K562 (cell line): ENCODE results near the gene CHCHD6. TPM values are rescaled to one million over a fixed set of nuclear protein-coding genes. Genes with fewer than 3 reads are reported as not detected.

Source experiments
- ATAC-seq: fragments of 200-7000 bp; cut with Tn5 transposase; 3 replicates; pipeline ENCODE4 v1.9.1; 2020; ENCODE audit warnings: moderate library complexity
- BruUV-seq: library from RNA; stranded (reverse); fragments of 400-500 nt; replicated peaks from 2 replicates; lab custom pipeline; 2021; lab: Mats Ljungman, UMichigan
- CTCF ChIA-PET: fragments of 300-600 bp; formaldehyde crosslinking; extraction: SDS; loops from one replicate; lab custom pipeline; 2021; ENCODE audit warnings: low intra/inter-chr PET ratio; lab: Yijun Ruan, JAX
- POLR2A ChIA-PET: fragments of 300-600, 350-650 bp; sonication (Branson Sonifier 250); formaldehyde crosslinking; extraction: SDS; loops from one replicate; lab custom pipeline; 2021; ENCODE audit warnings: antibody characterized with exemption, inconsistent platforms; lab: Yijun Ruan, JAX
- DNase-seq, 4 experiments: peaks; one replicate each; pipeline versions ENCODE4 v3.0.0 to v3.0.0-alpha.2; 2011 to 2018; ENCODE audit warnings: low spot score in 3 of 4, mixed read lengths in 3 of 4; ENCODE audit errors: extremely low read depth in 1 of 4
- FAIRE-seq: peaks from 2 replicates; lab custom pipeline; 2011; peaks lifted over from hg19 to GRCh38; lab: Jason Lieb, UNC
- H2AFZ ChIP-seq: 2 replicates; pipeline ENCODE4 v1.6.0; 2011; ENCODE audit warnings: low read depth, low read length, control low read depth, inconsistent platforms
- H3K27ac ChIP-seq: fragments of 200-600 bp; 3 replicates; pipeline ENCODE4 v1.8.0; 2011; ENCODE audit warnings: low read depth, mild to moderate bottlenecking, control low read depth, inconsistent platforms, low read length, moderate library complexity, mixed read lengths; ENCODE audit errors: extremely low read depth
- H3K27me3 ChIP-seq, 2 experiments: fragments of 300-600 bp in 1 of 2; 2 replicates in 1 of 2; 3 replicates in 1 of 2; pipeline versions ENCODE4 v1.6.0 to v1.8.0; 2011; ENCODE audit warnings: inconsistent platforms in 2 of 2, low read length in 2 of 2, mild to moderate bottlenecking in 1 of 2, mixed read lengths in 1 of 2, moderate library complexity in 1 of 2; ENCODE audit not compliant: control insufficient read depth in 2 of 2, insufficient read depth in 2 of 2
- H3K36me3 ChIP-seq: fragments of 300-600 bp; 3 replicates; pipeline ENCODE4 v1.8.0; 2011; ENCODE audit warnings: mild to moderate bottlenecking, low read length, inconsistent platforms; ENCODE audit not compliant: control insufficient read depth, insufficient read depth
- H3K4me1 ChIP-seq, 2 experiments: fragments of 200-600 bp in 1 of 2; replicated peaks in 1 of 2; 2 replicates in 1 of 2; 3 replicates in 1 of 2; pipeline versions ENCODE4 v1.5.1 to v1.8.0; 2011; ENCODE audit warnings: inconsistent platforms in 2 of 2, low read length in 2 of 2, mild to moderate bottlenecking in 1 of 2, mixed read lengths in 1 of 2, moderate library complexity in 1 of 2; ENCODE audit not compliant: control insufficient read depth in 2 of 2, insufficient read depth in 2 of 2
- H3K4me2 ChIP-seq: 2 replicates; pipeline ENCODE4 v1.6.1; 2011; ENCODE audit warnings: low read length, control low read depth, inconsistent platforms, mixed read lengths; ENCODE audit not compliant: insufficient read depth
- H3K4me3 ChIP-seq: fragments of 200-600 bp; sonication (generic), shearing (Covaris generic); 2 replicates; pipeline ENCODE4 v1.5.1; 2016; ENCODE audit warnings: control low read depth, inconsistent platforms
- H3K79me2 ChIP-seq: fragments of 200-600 bp; 3 replicates; pipeline ENCODE4 v1.8.0; 2011; ENCODE audit warnings: low read length, inconsistent platforms; ENCODE audit not compliant: control insufficient read depth, insufficient read depth
- H3K9ac ChIP-seq, 2 experiments: 2 replicates each; pipeline versions ENCODE4 v1.6.0 to v1.6.1; 2011; ENCODE audit warnings: low read depth in 2 of 2, low read length in 2 of 2, control low read depth in 1 of 2, inconsistent platforms in 1 of 2, mild to moderate bottlenecking in 1 of 2, mixed read lengths in 1 of 2; ENCODE audit not compliant: insufficient read depth in 1 of 2
- H3K9me1 ChIP-seq: one replicate; pipeline ENCODE4 v1.6.0; 2011; ENCODE audit warnings: inconsistent platforms, mild to moderate bottlenecking, low read length, moderate library complexity; ENCODE audit not compliant: control insufficient read depth, insufficient read depth
- H3K9me3 ChIP-seq: replicated peaks from 2 replicates; pipeline ENCODE4 v1.5.1; 2011; ENCODE audit warnings: low read depth, low read length, inconsistent platforms; ENCODE audit not compliant: control insufficient read depth, insufficient read depth
- H4K20me1 ChIP-seq: replicated peaks from 2 replicates; pipeline ENCODE4 v1.6.1; 2011; ENCODE audit warnings: low read length, inconsistent platforms, mixed read lengths; ENCODE audit not compliant: control insufficient read depth, insufficient read depth
- CAMTA2 ChIP-seq: fragments of 250-450 bp; sonication (Bioruptor Pico); conservative IDR thresholded peaks from 2 replicates; pipeline ENCODE4 v1.5.1; 2022
- MTA1 ChIP-seq: fragments of 450-650 bp; IDR thresholded peaks from 2 replicates; pipeline ENCODE4 v1.6.1; 2017; ENCODE audit warnings: borderline replicate concordance
- MYBL2 ChIP-seq, 2 experiments: fragments of 450-650 bp in 1 of 2; sonication (generic) in 1 of 2; formaldehyde crosslinking in 1 of 2; IDR thresholded peaks; 2 replicates each; pipeline versions ENCODE4 v1.6.1 to v1.8.1; 2017 to 2022; ENCODE audit warnings: borderline replicate concordance in 1 of 2, inconsistent platforms in 1 of 2, low read depth in 1 of 2, mild to moderate bottlenecking in 1 of 2, missing genetic modification reagents in 1 of 2, moderate library complexity in 1 of 2
- NEUROD1 ChIP-seq: fragments of 150-350 bp; IDR thresholded peaks from 2 replicates; pipeline ENCODE4 v1.6.1; 2014; ENCODE audit warnings: borderline replicate concordance, low read length, low read depth; ENCODE audit not compliant: partially characterized antibody
- YY1 ChIP-seq, 3 experiments: IDR thresholded peaks; 2 replicates each; pipeline ENCODE4 v1.6.1; 2011; ENCODE audit warnings: low read length in 2 of 3, mild to moderate bottlenecking in 2 of 3, moderate library complexity in 2 of 3, borderline replicate concordance in 1 of 3, control low read depth in 1 of 3, low read depth in 1 of 3; ENCODE audit not compliant: insufficient read depth in 3 of 3, insufficient replicate concordance in 2 of 3, control insufficient read depth in 1 of 3, insufficient read length in 1 of 3; ENCODE audit errors: extremely low read depth in 1 of 3
- ZNF324 ChIP-seq: fragments of 250-450 bp; sonication (Bioruptor Pico); IDR thresholded peaks from 2 replicates; pipeline ENCODE4 v1.4.0; 2020; ENCODE audit warnings: mild to moderate bottlenecking
- WGBS: fragments of 100-300 bp; shearing (Covaris generic); methylation state at CpG from one replicate; pipeline ENCODE4 v1.1.6; 2016; ENCODE audit warnings: low coverage, mixed read lengths; ENCODE audit not compliant: insufficient coverage; ENCODE audit errors: missing lambda C conversion rate; 5-methylcytosine and 5-hydroxymethylcytosine counted together
- in situ Hi-C: fragments of 300-500 bp; cut with MboI; formaldehyde crosslinking; loops from 4 replicates; pipeline ENCODE4 v1.15.0; 2018; ENCODE audit warnings: inconsistent platforms, mixed read lengths
- intact Hi-C: fragments of 100-400 bp; cut with micrococcal nuclease; formaldehyde crosslinking; loops from 2 replicates; pipeline ENCODE4 v1.14.2; 2022
- polyA plus RNA-seq, 8 experiments: library from polyadenylated mRNA; depleted of rRNA in 4 of 8; stranded (reverse) in 5 of 8; unstranded in 3 of 8; fragments of >200 nt; fragmentation: Nextera tagmentation in 2 of 8; fragmentation: Illumina TruSeq in 1 of 8; extraction: Ambion mirVana in 2 of 8; extraction: Trizol in 1 of 8; gene quantifications; 2 replicates each; pipeline versions ENCODE4 v1.2.1 to v1.2.3, GENCODE V29; 2011 to 2014; ENCODE audit warnings: inconsistent platforms in 1 of 8, missing spikeins in 1 of 8
- total RNA-seq, 7 experiments: library from RNA; depleted of rRNA in 6 of 7; stranded (reverse); fragments of >200 nt in 6 of 7; fragmentation: Illumina TruSeq in 2 of 7; extraction: Trizol in 2 of 7; gene quantifications; 2 replicates each; pipeline versions ENCODE4 v1.2.1 to v1.2.3, GENCODE V29; 2011 to 2021; ENCODE audit warnings: low replicate concordance in 1 of 7

CHCHD6 gene
- total and polyA plus RNA-seq, 9 of the 15 experiments (the other 6 are each of a cell fraction or from before 2014, with no cell fraction given) = 4.6 to 18.6 (median 10.9) TPM

GRCh38 chr3:126878664-126879063 is 174.6 kb downstream of the CHCHD6 start:
- no peaks in the 10 kb centered on the region for H3K9me1 ChIP-seq
- H3K27me3 ChIP-seq = no peaks in the 10 kb centered on the region
- ATAC-seq (no peak), FAIRE-seq (no peak), DNase-seq (no peak)
- peaks cover 8% of the 10 kb centered on the region in 2 experiments; a peak in 3 of 5 replicates for H3K4me1 ChIP-seq
- BruUV-seq = no TSS peak
- ChIA-PET CTCF (no interaction called here), POLR2A (no interaction called here)
- TF ChIP-seq NEUROD1 (no peak), ZNF324 (CRISPR knock-in tag) (no peak), MTA1 (no peak), CAMTA2 (CRISPR knock-in tag) (no peak), MYBL2 (IDR thresholded peaks at IDR 0.05; ENCODE audit: low read depth) (no peak), MYBL2 (CRISPR knock-in tag; IDR thresholded peaks at IDR 0.05; ENCODE audit: borderline replicate concordance) (no peak), YY1 (IDR thresholded peaks at IDR 0.05; ENCODE audit: borderline replicate concordance in 1 of 3, control insufficient read depth in 1 of 3, extremely low read depth in 1 of 3, insufficient read depth in 3 of 3, insufficient read length in 1 of 3, insufficient replicate concordance in 2 of 3, low read depth in 1 of 3, low read length in 2 of 3) (no peak)
- no peaks in the 10 kb centered on the region for H4K20me1 ChIP-seq
- no peak overlapping the region for H3K9ac ChIP-seq
- H3K9me3 ChIP-seq = no peaks in the 10 kb centered on the region
- intact Hi-C loops = no loop called here
- no peak overlapping the region for H3K4me2 ChIP-seq
- no peaks in the 10 kb centered on the region for H3K79me2 ChIP-seq
- no peak overlapping the region for H3K4me3 ChIP-seq
- no peak overlapping the region for H3K27ac ChIP-seq
- WGBS = 71% methylated on average over 3 of the region's 3 CpGs
- H2AFZ ChIP-seq = no peak overlapping the region
- in situ Hi-C loops = no loop called here
- no peaks in the 10 kb centered on the region for H3K36me3 ChIP-seq
